NCI-H1417 treated with DMSO at 0.1 percent for 48 hours (cell line): Measurements from ENCODE around the gene BCOR.

Experiments used
- DNase-seq: peaks from one replicate; lab custom pipeline; 2025; lab: John Stamatoyannopoulos, UW

BCOR gene

DNA sequence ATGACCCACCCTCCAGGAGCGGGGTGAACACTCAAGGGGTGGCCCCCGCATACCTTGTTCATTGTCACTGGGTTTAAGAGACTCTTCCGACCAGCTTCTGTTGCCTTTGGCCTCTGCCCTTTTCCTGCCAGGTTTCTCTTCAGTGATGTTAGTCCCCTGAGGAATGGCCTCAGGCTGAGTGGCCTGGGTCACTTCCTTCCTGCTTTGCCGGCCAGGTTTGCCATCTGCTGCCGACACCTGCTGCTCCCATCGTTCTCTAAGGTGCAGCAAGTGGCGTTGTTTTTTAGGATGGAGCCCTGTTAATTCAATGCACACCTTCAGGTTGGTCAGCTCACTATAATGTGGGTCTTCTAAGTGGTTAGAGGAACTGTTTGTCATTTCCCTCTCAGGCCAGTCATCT lies 34.2 kb downstream of the BCOR start:
- DNase-seq, result no peak

DNA sequence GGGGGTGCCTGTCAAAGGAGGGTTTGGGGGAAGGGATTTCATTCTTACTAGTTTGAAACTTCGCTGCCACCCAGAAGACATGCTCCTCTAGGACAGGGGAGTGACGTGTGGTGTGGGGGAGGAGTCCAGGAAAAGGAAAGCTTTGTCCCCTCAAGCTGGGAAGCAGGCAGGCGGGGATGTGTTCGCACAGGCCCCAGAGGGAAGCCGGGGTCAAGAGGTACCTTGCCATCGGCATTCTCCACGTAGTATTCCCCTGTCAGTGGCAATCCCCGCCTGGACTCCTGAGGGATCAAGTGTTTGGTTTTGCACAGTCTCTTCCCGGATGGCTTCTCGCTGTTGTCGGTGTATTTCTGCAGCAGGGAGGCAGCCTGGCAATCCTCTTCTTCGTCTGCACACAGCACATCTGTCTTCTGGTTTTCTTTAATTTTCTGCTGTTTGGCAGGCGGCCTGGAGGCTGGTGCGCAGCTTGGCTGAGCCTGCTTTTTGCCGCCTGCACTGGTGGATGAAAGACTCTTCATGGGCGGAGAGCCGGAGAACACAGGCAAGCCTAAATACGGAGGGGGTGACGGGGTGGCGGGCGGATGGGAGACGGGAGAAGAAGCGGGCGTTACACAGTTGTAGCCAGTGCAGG lies 35.1 kb downstream of the BCOR start:
- DNase-seq, result no peak

DNA sequence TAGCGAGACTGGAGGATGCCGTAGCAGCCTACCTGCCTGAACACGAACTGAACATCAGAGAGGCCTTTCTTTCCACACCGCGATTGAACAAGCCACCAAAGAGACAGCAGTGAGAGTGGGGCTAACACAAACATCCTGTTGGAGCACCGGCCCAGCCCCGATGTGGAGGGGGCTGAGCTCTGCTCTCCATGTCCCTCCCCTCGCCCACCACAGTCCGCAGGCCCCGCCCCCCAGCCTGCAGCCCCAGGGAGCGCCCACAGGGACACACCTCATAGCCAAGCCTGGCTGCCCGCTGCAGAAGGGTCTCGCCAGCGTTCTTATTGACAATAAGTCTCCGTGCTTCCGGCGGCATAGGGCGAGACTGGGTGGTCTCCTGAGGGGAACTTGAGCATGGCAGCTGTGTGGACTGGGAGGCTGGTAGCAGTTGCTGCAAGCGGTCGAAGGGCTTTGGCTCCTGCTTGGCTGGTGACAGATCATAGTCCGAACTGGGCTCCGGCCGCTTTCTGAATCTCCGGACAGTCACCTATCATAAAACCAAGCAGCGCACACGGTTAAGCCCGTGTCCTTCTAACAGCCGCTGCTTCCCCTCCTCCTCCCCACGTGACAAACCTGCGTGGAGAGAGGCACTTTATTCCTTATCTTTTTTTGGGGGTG lies 35.8 kb downstream of the BCOR start:
- no peak for DNase-seq

DNA sequence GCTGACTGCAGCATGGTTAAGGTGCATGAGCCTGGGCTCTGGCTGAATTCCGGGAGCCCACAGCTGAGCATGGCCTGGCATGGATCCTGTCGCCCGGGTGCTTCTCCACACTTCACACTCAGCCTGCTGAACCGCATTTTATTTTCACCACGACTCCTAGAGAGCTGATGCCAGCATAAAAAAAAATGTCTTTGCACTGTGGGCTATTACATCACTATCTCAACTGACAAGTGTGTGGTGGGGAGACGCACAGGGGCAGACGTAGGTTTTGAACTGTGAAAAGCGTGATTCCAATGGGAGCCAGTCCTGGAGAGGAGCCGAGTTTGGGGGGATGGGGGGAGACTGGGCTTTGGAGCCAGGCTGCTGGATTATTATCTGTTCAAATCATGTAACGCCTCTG lies 36.8 kb downstream of the BCOR start:
- no peak for DNase-seq

DNA sequence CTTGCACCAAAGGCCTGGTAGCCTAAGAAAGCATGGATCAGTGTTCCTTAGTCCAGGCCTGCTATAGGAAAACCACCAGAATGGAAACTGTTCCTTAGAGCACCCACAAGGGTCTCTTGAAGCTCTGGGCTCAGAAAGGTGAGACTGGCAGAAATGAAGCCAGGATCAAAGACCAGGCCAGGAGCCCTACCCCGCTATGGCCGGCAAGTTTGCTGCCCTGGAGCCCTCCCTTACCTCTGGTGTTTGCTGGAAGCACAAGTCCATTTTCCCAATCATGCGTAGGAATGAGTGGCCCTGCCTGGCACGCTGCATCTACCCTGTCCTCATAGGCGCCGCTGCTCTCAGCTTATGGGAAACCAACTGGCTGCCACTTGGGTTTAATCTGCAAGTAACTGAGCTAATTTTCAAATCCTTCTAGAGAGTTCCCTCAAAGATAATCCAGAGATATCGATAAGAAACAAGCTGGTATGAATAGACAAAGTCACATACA lies 37.4 kb downstream of the BCOR start:
- no peak for DNase-seq

DNA sequence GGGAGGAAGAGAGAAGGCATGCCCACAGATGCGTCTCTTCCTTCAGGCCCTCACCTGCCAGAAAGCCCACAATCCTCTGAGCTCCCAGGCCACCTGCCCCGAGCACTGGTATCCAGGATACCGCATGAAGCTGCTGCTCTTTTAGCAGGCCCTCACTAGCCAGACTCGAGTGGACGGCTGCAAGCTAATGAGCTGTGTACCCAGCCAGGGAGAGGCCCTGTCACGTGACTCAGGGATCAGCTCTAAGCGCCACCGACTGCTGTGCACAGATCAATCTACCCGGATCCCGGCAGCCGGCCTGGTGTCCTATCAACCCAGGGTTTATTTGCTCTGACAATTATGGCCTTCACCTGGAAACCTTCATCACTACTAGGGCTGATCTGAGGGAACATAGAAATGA lies 39.0 kb downstream of the BCOR start:
- DNase-seq, result peak; percentile 85

DNA sequence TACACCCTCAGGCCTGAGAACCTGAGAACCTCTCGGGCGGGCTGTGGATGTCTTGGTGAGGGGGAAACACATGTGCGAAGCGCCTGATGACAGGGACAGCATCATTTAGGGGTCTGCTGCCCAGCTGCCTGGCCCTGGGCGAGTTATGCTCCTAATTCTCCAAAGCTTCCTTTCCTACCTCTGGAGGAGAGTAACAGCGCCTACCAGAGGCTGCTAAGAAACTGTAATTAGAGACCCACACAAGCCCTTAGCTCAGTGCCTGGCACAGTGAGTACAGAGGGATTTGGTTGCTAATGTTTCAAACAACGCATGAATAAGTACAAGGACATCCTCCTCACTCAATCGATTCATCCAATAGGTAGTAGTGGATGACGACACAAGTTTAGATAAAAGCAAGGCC lies 40.4 kb downstream of the BCOR start:
- DNase-seq, result no peak

DNA sequence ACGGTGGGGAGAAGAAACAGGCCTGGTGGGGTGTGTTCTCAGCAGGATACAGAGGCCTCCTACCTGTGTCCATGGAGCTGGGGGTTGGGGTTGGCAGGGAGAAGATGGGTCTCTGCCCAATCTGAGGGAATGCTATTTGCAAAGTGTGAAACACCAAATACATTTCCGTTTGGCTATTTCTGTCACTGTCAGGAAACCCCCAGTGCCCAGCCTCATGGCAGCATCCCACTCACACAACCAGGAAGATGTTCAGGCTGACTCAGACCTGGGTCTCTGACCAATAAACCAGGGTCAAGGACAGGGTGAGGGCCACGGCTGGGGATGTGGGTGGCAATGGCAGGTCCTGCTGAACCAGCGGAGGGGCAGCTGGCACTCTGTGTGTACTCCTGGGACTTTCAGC lies 41.3 kb downstream of the BCOR start:
- no peak for DNase-seq

DNA sequence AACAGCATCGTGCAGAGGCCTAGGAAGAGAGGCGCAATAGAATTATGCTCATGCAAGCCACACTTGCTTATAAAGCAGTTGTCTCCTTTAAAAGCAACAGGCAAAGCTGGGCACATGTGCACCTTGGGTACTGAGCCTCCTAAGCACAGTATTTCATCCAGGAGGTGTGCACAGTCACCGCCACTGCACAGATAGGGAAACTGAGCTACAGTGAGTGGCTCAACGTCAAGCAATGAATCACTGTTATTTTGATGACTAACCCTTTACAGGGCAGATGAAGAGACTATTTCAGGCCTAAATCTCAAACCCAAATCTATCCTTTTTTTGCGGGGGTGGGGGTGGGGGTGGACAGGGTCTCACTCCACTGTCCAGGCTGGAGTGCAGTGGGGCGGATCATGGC lies 42.3 kb downstream of the BCOR start:
- DNase-seq, result no peak

DNA sequence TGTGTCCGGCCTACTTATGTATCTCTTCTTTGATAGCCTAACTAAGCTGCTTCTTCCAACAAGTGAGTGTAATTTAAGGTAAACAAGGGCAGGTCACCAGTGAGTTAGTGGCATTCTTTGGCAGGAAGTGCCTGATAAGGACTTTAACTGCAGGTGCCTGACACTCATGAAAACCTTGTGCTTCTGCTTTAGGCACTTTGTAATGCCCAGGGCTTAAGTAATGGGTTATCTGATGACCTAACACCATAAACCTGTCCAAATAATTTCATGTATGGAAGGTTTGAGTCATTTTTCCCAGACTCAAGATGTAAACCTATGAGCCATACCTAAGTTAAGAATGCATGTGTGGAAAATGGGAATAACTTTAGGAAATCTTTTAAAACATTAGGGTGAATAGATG lies 43.0 kb downstream of the BCOR start:
- no peak for DNase-seq

DNA sequence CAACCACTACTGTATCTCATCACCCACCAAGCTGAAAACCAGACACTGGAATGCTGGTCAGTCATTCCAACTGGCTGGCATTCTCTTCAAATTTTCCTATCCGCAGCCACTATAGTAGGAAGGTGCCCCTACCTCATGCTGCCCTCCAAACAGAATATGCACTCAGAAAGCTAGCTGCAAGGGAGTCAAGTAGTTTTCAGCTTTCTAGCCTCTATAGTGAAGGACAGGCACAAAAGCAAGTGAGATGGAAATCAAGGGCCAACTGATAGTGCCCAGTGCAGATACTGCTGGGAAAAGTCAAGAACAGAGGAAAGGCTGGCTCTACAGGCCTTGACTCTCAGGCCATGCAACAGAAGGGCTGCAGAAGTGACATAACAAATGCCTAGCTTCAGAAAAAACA lies 47.2 kb downstream of the BCOR start:
- DNase-seq, result no peak

DNA sequence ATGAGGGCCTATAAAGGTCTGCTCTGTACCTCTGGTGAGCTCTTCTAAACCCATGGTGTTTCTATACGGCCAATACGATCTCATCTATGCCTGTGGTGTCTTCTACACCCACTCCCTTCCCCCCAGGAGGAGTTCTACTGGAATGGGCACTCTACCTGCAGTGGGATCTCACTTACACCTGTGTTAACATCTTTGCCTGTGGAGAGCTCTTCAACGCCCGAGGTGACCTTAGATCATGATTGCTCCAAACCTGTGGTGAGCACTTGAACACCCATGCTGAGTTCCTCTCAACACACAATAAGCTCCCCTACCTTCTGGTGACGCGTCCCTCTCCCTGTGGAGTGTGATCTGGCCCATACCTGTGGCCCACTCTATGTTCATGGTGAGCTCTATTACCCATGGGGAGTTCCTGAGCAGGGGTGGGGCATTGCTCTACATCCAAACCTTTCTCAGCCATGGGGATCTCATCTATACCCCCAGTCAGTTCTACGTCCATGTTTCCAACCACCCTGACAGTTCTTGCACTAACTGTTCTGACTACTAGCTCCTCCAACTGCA lies 48.6 kb downstream of the BCOR start:
- no peak for DNase-seq

DNA sequence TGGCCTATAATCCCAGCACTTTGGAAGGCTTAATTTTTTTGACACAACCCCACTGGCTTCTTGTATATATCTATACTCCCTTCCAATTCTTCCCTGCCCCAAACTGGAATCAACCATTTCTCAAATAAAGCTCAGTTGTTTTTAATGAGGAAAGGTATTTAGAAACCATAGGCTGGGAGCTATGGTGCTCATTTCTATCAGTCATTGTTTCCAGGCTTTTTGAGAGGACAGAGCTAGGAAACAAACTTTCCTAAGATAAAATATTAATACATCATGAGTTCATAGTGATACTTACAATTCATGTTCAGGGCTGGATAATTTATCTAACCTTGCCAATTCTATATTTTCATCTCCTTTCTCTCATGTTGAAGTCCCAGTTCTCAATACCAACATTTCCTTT lies 50.3 kb downstream of the BCOR start:
- no peak for DNase-seq

DNA sequence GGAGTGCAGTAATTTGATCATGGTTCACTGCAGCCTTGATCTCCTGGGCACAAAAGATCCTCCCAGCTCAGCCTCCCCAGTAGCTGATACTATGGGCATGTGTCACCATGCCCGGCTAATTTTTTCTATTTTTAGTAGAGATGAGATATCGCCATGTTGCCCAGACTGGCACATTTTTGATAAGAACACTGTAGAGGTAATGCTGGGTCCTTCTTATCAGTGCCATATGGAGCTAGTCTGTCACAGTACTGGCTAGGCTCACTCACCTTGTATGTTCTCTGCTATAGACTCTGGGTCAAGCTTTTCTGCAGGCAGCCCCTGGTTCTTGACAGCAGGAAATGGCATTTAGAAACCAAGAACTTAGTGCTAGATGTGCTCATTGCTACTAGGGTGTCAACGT lies 53.9 kb downstream of the BCOR start:
- no peak for DNase-seq

DNA sequence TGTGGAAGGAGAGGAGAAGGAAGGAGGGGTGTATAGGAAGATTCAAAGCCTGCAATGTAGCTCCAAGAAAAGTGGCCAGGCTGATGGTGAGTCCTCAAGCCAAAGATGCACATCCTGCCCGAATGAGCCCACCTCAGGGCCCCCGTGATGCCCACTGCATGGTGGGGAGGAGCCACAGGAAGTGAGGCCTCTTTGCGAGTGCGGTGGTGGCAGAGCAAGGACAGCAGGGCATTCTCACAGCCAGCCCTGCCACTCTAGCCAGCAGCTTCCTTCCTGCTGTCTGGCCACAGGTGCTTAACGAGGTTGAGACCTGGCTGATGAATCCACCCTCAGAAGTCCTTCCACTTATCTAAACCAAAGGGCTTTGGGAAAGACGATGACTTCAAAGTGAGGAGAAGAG lies 55.8 kb downstream of the BCOR start:
- no peak for DNase-seq

DNA sequence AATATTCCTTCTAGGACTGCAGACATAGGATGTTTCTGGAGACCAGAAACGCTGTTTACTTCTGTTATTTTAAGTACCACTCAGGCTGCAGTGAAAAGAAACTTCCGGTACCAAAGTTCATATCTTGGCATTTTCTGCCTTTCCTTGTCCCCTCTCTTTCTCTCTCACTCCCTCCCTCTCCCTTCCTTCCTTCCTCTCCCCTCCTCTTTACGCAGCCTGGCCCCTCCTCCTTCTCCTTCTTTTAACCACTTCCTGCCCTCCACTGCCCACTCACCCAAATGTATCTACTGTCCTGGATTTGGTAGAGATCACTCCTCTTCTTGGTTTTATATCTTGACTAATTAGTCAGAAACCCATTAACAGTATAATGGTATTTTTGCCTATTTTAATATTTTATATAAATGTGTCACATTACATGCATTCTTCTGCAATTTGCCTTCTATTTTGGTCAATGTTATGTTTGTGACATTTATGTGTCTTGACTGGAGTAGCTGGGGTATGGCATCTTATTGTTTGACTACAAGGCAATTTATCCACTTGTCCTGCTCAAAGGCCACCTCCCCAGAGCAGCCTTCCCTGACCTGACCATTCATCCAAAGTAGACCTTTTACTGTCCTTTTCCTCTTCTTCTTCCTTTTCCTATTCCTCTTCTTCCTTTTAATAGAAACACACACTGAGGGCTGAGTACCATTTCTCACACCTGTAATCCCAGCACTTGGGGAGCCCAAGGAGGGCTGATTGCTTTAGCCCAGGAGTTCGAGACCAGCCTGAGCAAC lies 56.9 kb downstream of the BCOR start:
- DNase-seq, result no peak

DNA sequence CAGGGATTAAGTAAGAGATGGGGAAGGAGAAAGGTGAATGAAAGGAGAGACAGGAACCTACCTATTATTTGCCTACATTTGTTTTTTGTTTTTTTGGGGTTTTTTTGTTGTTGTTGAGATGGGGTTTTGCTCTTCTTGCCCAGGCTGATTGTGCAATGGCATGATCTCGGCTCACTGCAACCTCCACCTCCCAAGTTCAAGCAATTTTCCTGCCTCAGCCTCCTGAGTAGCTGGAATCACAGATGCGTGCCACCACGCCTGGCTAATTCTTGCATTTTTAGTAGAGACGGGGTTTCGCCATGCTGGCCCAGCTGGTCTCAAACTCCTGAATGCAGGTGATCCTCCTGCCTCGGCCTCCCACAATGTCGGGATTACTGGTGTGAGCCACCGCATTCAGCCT lies 57.9 kb downstream of the BCOR start:
- no peak for DNase-seq

DNA sequence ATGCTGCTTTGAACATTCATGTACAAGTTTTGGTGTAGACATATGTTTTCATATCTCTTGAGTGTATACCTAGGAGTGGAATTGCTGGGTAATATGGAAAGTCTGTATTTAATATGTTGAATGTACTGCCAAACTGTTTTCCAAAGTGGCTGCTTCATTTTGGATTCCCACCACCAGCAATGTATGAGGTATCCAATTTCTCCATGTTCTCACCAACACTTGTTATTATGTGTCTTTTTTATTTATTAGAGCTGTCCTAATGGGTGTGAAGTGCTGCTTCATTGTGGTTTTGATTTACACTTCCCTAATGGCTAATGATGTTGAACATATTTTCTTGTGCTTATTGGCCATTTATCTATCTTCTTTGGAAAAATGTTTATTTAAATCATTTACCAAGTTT lies 60.4 kb downstream of the BCOR start:
- DNase-seq, result no peak

DNA sequence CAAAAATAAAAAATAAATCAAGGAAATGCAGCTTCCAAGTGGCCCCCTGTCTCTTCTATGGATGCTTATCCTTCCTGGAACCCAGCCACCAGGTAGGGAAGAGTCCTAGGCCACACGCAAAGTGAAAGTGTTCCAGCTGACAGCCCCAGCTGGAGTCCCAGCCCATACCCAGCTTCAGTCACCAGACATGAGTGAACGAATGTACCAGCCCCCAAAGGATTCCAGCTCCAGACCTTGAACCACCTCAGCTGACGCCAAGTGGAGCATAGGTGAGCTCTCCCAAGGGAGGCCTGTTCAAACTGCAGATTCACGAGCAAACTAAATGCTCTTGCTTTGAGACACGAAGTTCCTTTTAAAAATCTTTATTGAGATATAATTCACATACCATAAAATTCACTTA lies 62.0 kb downstream of the BCOR start:
- DNase-seq, result no peak

DNA sequence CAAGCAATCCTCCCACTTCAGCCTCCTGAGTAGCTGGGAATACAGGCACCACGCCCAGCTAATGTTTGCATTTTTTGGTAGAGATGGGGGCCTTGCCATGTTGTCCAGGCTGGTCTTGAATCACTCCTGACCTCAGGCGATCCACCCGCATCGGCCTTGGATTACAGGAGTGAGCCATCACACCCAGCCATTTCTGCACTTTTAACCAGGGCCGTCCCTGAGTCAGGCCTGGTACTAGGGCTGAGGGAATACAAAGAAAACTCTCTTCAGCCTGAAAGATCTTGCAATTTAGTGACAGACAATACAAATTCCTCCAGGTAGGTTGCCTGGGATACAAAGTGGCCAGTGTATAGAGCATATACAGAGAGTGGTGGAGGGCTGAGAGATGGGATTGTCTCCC lies 65.8 kb downstream of the BCOR start:
- no peak for DNase-seq

DNA sequence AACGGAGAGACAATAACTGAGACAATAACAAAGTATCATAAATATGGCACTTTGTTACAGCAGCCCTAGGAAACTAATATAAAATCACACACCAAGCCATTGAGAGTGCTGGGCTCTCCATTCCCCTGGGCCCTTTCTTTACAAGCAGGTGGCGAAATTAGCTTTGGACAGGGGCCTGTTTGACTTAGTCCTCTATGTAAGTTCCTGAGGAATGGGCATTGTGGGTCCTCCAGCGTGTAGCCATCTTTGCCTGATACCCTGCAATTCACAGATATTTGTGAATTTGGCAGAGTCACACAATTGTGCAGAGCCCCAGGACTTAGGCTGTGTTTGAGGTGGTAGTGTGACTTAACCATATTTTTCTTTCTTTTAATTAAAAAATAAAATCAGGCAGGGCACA lies 67.6 kb downstream of the BCOR start:
- no peak for DNase-seq

DNA sequence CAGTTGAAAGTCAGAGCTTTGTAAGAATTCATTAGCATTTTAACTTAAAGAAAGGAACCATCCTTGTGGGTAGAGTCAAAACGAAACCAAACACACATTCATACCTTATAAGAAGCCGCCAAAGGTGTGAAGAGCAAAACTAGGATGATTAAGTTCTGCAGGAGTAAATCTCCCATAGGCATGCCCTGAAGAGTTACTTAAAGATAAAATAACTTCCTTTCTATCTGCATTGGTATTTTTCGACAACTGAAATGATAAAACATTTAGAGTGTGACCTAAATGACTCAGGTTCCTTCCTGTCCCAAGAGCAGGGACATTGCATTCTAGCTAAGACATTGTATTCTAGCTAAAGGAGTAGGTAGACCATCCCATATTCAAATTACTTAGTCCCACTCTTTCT lies 75.3 kb downstream of the BCOR start:
- DNase-seq, result no peak

DNA sequence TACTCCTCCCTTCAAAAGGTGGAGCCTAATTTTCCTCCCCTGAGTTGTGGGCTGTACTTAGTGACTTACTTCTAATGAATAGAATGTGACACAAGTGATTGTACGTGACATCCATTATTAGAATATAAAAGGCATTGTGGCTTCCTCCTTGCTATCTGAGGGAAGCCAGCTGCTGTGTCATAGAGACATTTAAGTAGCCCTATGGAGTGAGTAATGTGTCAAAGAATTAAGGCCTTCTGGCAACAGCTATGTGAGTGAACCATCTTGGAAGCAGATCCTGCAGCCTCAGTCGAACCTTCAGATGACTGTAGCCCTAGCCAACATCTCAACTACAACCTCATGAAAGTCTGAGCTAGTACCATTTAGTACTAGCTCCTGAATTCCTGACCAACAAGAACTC lies 76.1 kb downstream of the BCOR start:
- no peak for DNase-seq
